HPDE6-E6E7 (cell line): Measurements from ENCODE around the gene MBD1.
"Not testable (repeated sequence)": the region's sequence is repeated elsewhere in the genome, so short reads cannot be mapped to it uniquely, and the experiment has no call there.

Source experiments
- DNase-seq: peaks from one replicate; pipeline ENCODE4 v3.0.0; 2011; ENCODE audit warnings: missing footprints; ENCODE audit errors: extremely low spot score

The MBD1 gene

DNA sequence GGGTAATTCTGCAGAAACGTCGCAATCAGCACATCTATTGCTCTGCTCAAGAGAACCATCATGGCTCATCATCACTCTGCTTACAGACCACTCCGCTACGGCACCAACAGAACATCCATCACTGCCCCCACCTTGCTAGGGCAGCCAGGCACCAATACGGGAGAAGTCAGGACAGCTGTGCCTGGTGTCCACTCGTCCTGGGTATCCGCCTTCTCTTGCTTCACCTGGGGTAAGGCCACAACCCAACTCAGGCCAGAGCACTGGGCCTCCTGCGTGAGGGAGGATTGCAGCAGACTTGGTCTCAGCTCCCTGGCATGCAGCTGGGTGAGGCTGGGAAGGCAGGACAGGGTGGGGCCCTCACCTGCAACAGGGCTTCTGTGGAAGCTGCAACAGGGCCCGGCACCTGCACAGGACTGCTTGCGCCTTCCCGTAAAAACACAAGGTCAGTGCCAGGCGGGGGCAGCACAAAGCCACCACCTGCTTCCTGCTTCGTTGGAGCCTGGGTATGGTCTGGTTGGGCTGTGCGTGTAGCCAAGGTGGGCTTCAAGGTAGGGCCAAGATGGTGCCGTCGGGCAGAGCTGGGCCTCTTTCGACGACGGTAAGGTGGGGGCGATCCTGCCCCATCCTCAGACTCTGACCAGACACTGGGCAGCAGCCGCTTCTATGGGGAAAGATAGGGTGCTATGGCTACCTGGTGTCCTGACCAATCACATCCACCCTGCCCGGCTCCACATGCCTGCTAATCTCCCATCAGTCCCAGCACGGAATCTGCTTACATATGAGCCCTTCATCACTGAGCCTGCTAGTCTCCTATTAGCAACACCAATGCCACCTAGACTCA is 7.9 kb downstream of the MBD1 start:
- DNase-seq = no peak

DNA sequence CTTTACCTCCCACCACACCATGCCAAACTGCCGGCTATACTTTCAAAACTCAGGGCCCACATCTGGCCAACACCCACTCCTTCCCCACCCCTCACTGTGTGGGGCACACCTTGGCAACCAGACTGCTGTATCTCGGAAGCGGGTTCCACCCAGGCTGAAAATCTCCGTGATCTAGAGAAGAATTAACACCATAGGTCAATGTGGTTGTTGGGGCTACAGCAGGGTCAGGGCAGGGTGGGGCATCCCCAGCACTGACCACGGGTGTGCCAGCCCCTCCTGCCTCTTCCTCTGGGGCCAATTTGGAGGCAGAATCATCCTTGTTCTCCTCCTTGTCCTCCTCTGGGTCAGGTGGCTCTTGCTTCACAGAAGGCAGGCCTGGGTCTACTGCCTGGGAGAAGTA is 8.8 kb downstream of the MBD1 start:
- DNase-seq = no peak

DNA sequence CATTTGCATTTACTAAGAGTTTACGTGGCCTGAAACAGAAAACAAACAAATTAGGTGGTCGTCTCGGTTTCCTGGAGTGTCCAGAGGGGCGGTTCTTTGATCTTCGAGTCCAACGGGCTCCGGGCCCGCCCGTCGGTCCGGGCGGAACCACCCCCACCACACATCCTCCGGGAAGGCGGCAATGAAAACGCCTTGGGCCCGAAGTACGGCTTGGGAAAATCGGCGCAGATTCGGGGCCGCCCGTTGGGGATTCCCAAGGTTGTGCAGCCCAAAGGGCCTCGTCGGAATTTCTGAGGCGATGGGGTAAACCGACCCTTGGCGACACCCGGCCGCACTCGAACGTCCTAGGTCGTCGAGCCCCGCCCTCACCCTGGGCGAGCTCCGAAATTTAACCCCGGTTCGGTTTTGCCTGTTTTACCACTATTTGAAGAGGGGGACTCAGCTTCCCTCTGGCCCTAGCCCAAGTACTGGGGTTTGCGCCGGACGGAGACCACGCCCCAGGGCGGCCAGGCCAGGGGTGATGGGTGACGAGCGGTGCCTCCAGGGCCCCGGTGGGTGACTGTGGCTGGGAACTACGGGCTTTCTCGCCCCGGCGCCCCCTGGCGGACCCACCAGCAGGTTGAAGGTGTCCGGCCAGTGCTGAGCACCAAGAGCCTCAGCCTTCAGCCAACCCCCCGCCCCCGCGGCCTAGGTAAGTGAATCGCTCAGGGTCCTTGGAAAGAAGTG is 13.1 kb downstream of the MBD1 start:
- peak; percentile 54 for DNase-seq

DNA sequence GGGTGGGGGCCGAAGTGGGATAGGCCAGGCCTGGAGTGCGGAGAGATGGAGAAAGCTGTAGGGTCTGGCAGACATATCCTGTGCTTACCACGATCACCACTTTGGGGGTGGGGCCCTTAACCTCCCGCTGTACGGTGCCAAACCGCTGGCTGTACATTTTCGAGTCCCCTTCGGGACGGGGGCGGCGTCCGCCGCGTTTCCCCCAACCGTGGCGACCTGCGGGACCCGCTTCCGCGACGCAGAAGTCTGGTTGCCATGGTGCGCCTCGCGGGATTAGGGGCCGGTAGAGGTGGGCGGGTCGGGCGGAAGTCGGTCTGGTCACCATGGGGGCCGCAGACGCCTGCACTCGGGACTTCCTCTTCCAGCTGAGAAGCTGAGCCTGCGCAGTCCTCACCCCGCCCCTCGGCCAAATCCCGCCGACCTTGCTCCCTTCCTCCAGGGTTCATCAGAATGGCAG is 15.0 kb downstream of the MBD1 start, which contains the start of gene CFAP53:
Gene CFAP53 (minus strand): TSS at position 248 of the 457 bp plus-strand sequence. CDS start 91 bp downstream, at position 157.
- DNase-seq = peak; percentile 88

DNA sequence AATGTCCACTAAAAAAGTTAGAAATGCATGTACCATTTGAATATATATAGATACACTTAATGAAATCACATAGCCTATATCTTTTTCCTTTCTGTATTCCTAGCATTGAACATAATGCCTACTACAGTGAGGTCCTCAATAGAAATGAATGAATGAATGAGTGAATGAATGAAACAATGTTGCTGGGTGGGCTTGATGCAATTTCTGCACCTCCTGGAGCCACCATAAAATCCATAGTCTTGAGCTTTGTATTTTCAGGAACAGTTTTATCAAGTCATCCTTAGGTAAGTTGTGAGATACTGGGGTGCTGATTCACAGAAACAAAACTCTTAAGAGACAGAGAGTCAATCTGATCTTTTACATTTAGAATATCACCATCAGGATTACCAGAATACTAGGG is 18.3 kb downstream of the MBD1 start:
- DNase-seq = no peak

DNA sequence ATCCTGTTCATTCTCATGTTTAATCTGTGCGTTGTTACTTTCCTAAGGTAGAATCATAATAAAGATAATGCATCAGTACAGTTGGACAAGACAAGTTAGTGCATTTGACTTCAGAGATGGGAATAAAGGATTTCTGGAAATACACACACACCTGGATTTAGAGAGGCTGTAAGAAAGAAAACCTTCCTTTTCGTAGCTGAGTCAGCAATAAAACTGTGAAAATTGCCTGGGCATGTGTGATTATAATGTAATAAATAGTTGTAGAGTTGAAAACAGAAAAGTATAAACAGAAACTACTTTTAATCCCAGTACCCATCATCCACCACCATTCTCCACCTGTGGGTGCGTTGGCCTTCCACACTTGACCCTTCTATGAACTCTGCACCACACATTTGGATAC is 30.4 kb downstream of the MBD1 start:
- DNase-seq = no peak

DNA sequence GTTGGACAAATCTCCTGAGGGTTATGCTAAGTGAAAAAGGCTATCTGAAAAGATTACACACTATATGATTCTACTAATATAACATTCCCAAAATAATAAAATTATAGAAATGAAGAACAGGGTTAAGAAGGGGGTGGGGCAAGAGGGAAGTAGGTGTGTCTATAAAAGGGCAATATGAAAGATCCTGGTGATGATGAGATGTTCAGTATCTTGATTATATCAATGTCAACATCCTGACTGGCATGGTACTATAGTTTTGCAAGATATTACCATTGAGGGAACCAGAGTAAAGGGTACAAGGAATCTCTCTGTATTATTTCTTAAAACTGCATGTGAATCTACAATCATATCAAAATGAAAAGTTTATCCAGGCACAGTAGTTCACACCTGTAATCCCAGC is 31.7 kb downstream of the MBD1 start:
- DNase-seq = no peak

DNA sequence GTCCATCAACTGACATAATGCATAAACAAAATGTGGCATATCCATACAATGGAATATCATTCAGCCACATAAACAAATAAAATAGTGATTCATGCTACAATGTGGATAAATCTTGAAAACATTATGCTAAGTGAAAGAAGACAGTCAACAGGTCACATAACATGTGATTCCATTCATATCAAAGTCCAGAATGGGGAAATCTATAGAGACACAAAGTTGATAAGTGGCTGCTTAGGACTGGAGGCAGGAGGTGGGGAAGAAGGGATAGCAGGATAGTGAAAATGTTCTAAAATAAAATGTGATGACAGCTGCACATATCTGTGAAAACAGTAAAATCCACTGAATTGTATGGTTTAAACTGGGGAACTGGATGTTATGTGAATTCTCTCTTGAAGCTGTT is 33.8 kb downstream of the MBD1 start:
- DNase-seq = no peak

DNA sequence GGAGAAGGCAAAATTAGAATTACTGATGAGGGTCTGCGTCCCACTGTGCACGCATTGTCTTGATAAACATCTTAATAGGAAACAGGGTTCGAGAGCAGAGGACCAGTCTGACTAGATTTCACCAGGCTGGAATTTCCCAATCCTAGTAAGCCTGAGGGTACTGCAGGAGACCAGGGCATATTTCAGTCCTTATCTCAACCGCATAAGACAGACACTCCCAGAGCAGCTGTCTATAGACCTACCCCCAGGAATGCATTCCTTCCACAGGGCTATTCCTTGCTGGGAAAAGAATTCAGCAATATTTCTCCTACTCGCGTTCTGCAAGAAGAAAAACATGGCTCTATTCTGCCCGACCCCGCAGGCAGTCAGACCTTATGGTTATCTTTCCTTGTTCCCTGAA is 39.6 kb downstream of the MBD1 start:
- not testable (repeated sequence) for DNase-seq

DNA sequence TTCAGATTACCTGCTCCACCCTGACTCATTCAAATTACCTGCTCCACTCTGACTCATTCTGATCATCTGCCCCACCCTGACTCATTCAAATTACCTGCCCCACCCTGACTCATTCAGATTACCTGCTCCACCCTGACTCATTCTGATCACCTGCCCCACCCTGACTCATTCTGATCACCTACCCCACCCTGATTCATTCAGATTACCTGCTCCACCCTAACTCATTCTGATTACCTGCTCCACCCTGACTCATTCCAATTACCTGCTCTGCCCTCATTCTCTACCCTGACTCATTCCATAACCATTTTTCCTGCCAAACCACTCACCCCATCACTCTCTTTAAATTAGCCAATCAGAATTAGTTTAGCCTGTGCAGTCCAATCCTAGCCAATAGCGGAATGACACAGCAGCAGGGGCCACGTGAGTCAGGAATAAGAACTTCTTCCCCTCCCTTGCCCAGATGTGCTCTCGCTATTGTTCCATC is 41.2 kb downstream of the MBD1 start:
- DNase-seq = no peak

DNA sequence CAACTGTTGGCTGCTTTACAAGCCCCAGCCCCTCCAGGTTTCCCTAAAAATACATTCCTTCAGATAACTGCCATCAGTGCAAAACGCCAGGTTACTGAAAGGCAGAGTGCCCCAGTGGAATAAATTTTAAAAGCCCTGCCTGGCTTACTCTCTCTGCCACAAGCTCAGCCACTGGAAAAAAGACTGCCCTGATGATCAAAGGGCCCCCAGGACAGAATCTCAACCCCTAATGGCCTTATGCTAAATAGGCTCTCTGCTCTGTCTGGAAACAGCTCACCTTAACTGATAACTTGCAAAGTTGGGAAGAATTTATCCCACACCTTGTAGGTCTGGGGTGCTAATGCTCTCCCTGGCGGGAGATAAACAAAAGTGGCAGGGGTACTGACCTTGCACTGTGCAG is 48.9 kb downstream of the MBD1 start:
- no peak for DNase-seq

DNA sequence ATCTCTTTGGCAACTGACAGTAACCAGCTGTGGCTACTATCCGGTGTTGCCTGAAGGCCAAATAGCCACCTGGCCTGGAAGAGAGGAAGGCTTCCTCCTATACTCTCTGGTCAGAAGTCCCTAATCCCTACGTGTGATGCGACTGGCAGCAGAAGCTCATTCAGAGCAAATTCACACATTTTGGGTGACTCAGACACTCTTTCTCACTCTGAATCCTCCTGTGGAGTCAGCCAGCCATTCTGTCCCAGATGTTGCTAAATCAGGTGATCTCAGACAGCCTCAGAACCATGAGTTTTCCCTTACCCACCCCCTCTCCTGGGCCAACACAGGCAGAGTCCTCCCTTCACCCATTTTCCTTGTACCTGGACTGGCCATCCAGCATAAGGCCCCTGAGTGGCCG is 49.7 kb downstream of the MBD1 start:
- peak; percentile 43 for DNase-seq

DNA sequence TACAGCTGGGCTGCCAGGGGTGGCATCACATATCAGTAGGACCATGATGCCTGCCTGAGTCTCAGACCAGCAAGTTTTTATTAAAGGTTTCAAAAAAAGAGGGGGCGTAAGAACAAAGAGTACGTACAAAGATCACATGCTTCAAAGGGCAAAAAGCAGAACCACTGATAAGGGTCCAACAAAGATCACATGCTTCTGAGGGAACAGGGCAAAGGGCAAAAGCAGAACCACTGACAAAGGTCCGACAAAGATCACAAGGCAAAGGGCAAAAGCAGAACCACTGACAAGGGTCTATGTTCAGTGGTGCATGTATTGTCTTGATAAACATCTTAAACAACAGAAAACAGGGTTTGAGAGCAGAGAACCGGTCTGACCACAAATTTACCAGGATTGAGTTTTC is 61.1 kb downstream of the MBD1 start:
- DNase-seq = not testable (repeated sequence)
